ENCODE data around the gene RPS16.

The RPS16 gene

GRCh38 chr19:39413272-39413910, 22.4 kb downstream of the RPS16 start (continued):
- TF ChIP-seq ZNF138 (tag by site-specific recombination; IDR thresholded peaks at IDR 0.05; ENCODE audit: borderline replicate concordance) (no peak), ZNF2 (tag by site-specific recombination; IDR thresholded peaks at IDR 0.05) (no peak), PATZ1 (tag by site-specific recombination; IDR thresholded peaks at IDR 0.05) (peak; percentile 80), ZNF701 (tag by site-specific recombination; IDR thresholded peaks at IDR 0.05) (no peak), SCRT1 (tag by site-specific recombination; IDR thresholded peaks at IDR 0.05; ENCODE audit: borderline replicate concordance) (no peak), ZNF626 (tag by site-specific recombination; IDR thresholded peaks at IDR 0.05) (no peak), ZBTB21 (tag by site-specific recombination; IDR thresholded peaks at IDR 0.05) (peak; percentile 19; the same call in 1 of the 2 replicates), ZBTB1 (tag by site-specific recombination; IDR thresholded peaks at IDR 0.05) (no peak), YY2 (tag by site-specific recombination; IDR thresholded peaks at IDR 0.05) (no peak), ZNF26 (tag by site-specific recombination; IDR thresholded peaks at IDR 0.05) (no peak), KLF17 (tag by site-specific recombination; IDR thresholded peaks at IDR 0.05) (peak; percentile 73), ZNF776 (tag by site-specific recombination; IDR thresholded peaks at IDR 0.05; ENCODE audit: borderline replicate concordance) (no peak), ZNF76 (tag by site-specific recombination; IDR thresholded peaks at IDR 0.05; ENCODE audit: borderline replicate concordance, low read depth) (peak; percentile 91), ZNF398 (tag by site-specific recombination; IDR thresholded peaks at IDR 0.05) (peak; percentile 97), ZNF692 (tag by site-specific recombination; IDR thresholded peaks at IDR 0.05) (no peak), ZNF214 (tag by site-specific recombination; IDR thresholded peaks at IDR 0.05; ENCODE audit: borderline replicate concordance) (no peak), ZBTB8A (tag by site-specific recombination; IDR thresholded peaks at IDR 0.05) (0 out of 2 replicates have a peak, but pooled peaks have one; percentile 48), FEZF1 (tag by site-specific recombination; IDR thresholded peaks at IDR 0.05) (no peak), ZNF544 (tag by site-specific recombination; IDR thresholded peaks at IDR 0.05) (no peak), ZNF280C (tag by site-specific recombination; IDR thresholded peaks at IDR 0.05) (no peak), ZIC2 (tag by site-specific recombination; IDR thresholded peaks at IDR 0.05) (peak; percentile 79), ZNF596 (tag by site-specific recombination; IDR thresholded peaks at IDR 0.05) (no peak), AEBP2 (tag by site-specific recombination; IDR thresholded peaks at IDR 0.05; ENCODE audit: borderline replicate concordance) (no peak), ZNF449 (tag by site-specific recombination; IDR thresholded peaks at IDR 0.05) (no peak; the same call in 1 of the 2 replicates), ZNF623 (tag by site-specific recombination; IDR thresholded peaks at IDR 0.05) (no peak)
